ENCODE data around the gene DOCK1. TPM values are rescaled to one million over a fixed set of nuclear protein-coding genes. Genes with fewer than 3 reads are reported as not detected.

The DOCK1 gene
- polyA plus RNA-seq, 1 of the 3 experiments (the other 2 are of a cell fraction) = 15.5 TPM

GRCh38 chr10:127153181-127153580, 248.0 kb downstream of the DOCK1 start:
- H3K4me3 ChIP-seq (ENCODE audit: low read depth in 2 of 2, low read length in 1 of 2) = no peak overlapping the region
- no peaks in the 10 kb centered on the region for H3K9me2 ChIP-seq
- TF ChIP-seq CHD2 (IDR thresholded peaks at IDR 0.05; ENCODE audit: low read length, partially characterized antibody) = no peak
- H3K9me3 ChIP-seq = no peaks in the 10 kb centered on the region
- H3K9ac ChIP-seq = no peak overlapping the region
- no peaks in the 10 kb centered on the region for H3K36me3 ChIP-seq (replicated peaks in 1 of 2; ENCODE audit: control insufficient read depth in 1 of 2, insufficient read depth in 2 of 2, low read length in 1 of 2)
- DNase-seq = no peak
- WGBS (ENCODE audit: low lambda C conversion rate) = 93% methylated on average over 4 of the region's 4 CpGs
- H3K4me1 ChIP-seq (ENCODE audit: control insufficient read depth in 1 of 2, insufficient read depth in 2 of 2, low read depth in 1 of 2, low read length in 1 of 2) = peaks cover 5 to 34% of the 10 kb centered on the region in 2 experiments
- H4K20me1 ChIP-seq (ENCODE audit: insufficient read depth) = no peaks in the 10 kb centered on the region
- POLR2A ChIA-PET = no interaction called here
- CTCF ChIA-PET = interaction anchor here (1.3 kb wide), 1 partner anchor 701 kb away, joined by 3 read pairs; no protein-coding TSS in a partner anchor
- H3F3A ChIP-seq (replicated peaks; ENCODE audit: insufficient read depth) = peaks cover 22% of the 10 kb centered on the region
- H3K27ac ChIP-seq (ENCODE audit: low read depth in 2 of 2, low read length in 1 of 2) = no peak overlapping the region
- no peaks in the 10 kb centered on the region for H3K27me3 ChIP-seq (ENCODE audit: insufficient read depth)
- H3K4me2 ChIP-seq = no peak overlapping the region
- H3K79me2 ChIP-seq (ENCODE audit: insufficient read depth) = no peaks in the 10 kb centered on the region
- no peak overlapping the region for H2AFZ ChIP-seq (ENCODE audit: low read depth)

GRCh38 chr10:127154831-127155620, 249.8 kb downstream of the DOCK1 start:
- H3K9me2 ChIP-seq = no peaks in the 10 kb centered on the region
- H3K4me3 ChIP-seq (ENCODE audit: low read depth in 2 of 2, low read length in 1 of 2) = no peak overlapping the region
- H2AFZ ChIP-seq (ENCODE audit: low read depth) = no peak overlapping the region
- H3K36me3 ChIP-seq (replicated peaks in 1 of 2; ENCODE audit: control insufficient read depth in 1 of 2, insufficient read depth in 2 of 2, low read length in 1 of 2) = no peaks in the 10 kb centered on the region
- ChIA-PET POLR2A (no interaction called here), CTCF (interaction anchor here (0.6 to 0.9 kb wide), 2 partner anchors 42 to 915 kb away, joined by 3 read pairs; partner anchors contain the start of gene INSYN2A)
- no peak overlapping the region for H3K27ac ChIP-seq (ENCODE audit: low read depth in 2 of 2, low read length in 1 of 2)
- no peak overlapping the region for H3K4me2 ChIP-seq
- 91% methylated on average over 9 of the region's 9 CpGs for WGBS (ENCODE audit: low lambda C conversion rate)
- peaks cover 4% of the 10 kb centered on the region for H3F3A ChIP-seq (replicated peaks; ENCODE audit: insufficient read depth)
- H4K20me1 ChIP-seq (ENCODE audit: insufficient read depth) = no peaks in the 10 kb centered on the region
- no peaks in the 10 kb centered on the region for H3K9me3 ChIP-seq
- H3K27me3 ChIP-seq (ENCODE audit: insufficient read depth) = no peaks in the 10 kb centered on the region
- DNase-seq = no peak
- H3K9ac ChIP-seq = no peak overlapping the region
- TF ChIP-seq CHD2 (IDR thresholded peaks at IDR 0.05; ENCODE audit: low read length, partially characterized antibody) = no peak
- no peak for TF ChIP-seq ELF1 (IDR thresholded peaks at IDR 0.05)
- no peak for TF ChIP-seq MEF2A (IDR thresholded peaks at IDR 0.05; ENCODE audit: borderline replicate concordance, low read depth)
- no peak for TF ChIP-seq EP300 (IDR thresholded peaks at IDR 0.05; ENCODE audit: borderline replicate concordance in 1 of 2, low read depth in 1 of 2, low read length in 1 of 2)
- TF ChIP-seq USF1 (IDR thresholded peaks at IDR 0.05; ENCODE audit: borderline replicate concordance, low read depth) = no peak
- no peak for TF ChIP-seq TEAD4 (IDR thresholded peaks at IDR 0.05; ENCODE audit: borderline replicate concordance, insufficient read depth)
- TF ChIP-seq FOXM1 (IDR thresholded peaks at IDR 0.05; ENCODE audit: low read depth) = no peak
- TF ChIP-seq GABPA (IDR thresholded peaks at IDR 0.05; ENCODE audit: low read depth) = no peak
- no peak for TF ChIP-seq MAX (IDR thresholded peaks at IDR 0.05; ENCODE audit: low read depth)
- no peak for TF ChIP-seq SIN3A (IDR thresholded peaks at IDR 0.05; ENCODE audit: borderline replicate concordance, low read depth, low read length)
- TF ChIP-seq JUND (IDR thresholded peaks at IDR 0.05) = no peak
- no peak for TF ChIP-seq EZH2phosphoT487 (IDR thresholded peaks at IDR 0.05; ENCODE audit: borderline replicate concordance, low read depth)
- no peak for TF ChIP-seq POLR2AphosphoS5 (IDR thresholded peaks at IDR 0.05; ENCODE audit: low read depth, low read length)
- no peak for TF ChIP-seq TAF1 (IDR thresholded peaks at IDR 0.05; ENCODE audit: borderline replicate concordance, low read depth, low read length)
- TF ChIP-seq REST (IDR thresholded peaks at IDR 0.05; ENCODE audit: low read depth, low read length) = no peak
- no peak for TF ChIP-seq RFX5 (IDR thresholded peaks at IDR 0.05; ENCODE audit: low read length)
- no peak for TF ChIP-seq YY1 (IDR thresholded peaks at IDR 0.05; ENCODE audit: low read depth)
- no peak for TF ChIP-seq ZBTB33 (IDR thresholded peaks at IDR 0.05; ENCODE audit: borderline replicate concordance, low read depth)
- TF ChIP-seq USF2 (IDR thresholded peaks at IDR 0.05; ENCODE audit: borderline replicate concordance, low read depth, low read length) = no peak
- no peaks in the 10 kb centered on the region for H3K79me2 ChIP-seq (ENCODE audit: insufficient read depth)
- H3K4me1 ChIP-seq (ENCODE audit: control insufficient read depth in 1 of 2, insufficient read depth in 2 of 2, low read depth in 1 of 2, low read length in 1 of 2) = peaks cover 0 to 21% of the 10 kb centered on the region in 2 experiments; a peak in 3 of 4 replicates

Measured in SK-N-SH (cell line).